K562 (cell line): ENCODE data around the gene SRRT. TPM values are rescaled to one million over a fixed set of nuclear protein-coding genes. Genes with fewer than 3 reads are reported as not detected.

Source experiments
- ATAC-seq: fragments of 200-7000 bp; cut with Tn5 transposase; 3 replicates; pipeline ENCODE4 v1.9.1; 2020; ENCODE audit warnings: moderate library complexity
- BruUV-seq: library from RNA; stranded (reverse); fragments of 400-500 nt; replicated peaks from 2 replicates; lab custom pipeline; 2021; lab: Mats Ljungman, UMichigan
- CTCF ChIA-PET: fragments of 300-600 bp; formaldehyde crosslinking; extraction: SDS; loops from one replicate; lab custom pipeline; 2021; ENCODE audit warnings: low intra/inter-chr PET ratio; lab: Yijun Ruan, JAX
- POLR2A ChIA-PET: fragments of 300-600, 350-650 bp; sonication (Branson Sonifier 250); formaldehyde crosslinking; extraction: SDS; loops from one replicate; lab custom pipeline; 2021; ENCODE audit warnings: antibody characterized with exemption, inconsistent platforms; lab: Yijun Ruan, JAX
- DNase-seq, 4 experiments: peaks; one replicate each; pipeline versions ENCODE4 v3.0.0 to v3.0.0-alpha.2; 2011 to 2018; ENCODE audit warnings: low spot score in 3 of 4, mixed read lengths in 3 of 4; ENCODE audit errors: extremely low read depth in 1 of 4
- FAIRE-seq: peaks from 2 replicates; lab custom pipeline; 2011; peaks lifted over from hg19 to GRCh38; lab: Jason Lieb, UNC
- H2AFZ ChIP-seq: 2 replicates; pipeline ENCODE4 v1.6.0; 2011; ENCODE audit warnings: low read depth, low read length, control low read depth, inconsistent platforms
- H3K27ac ChIP-seq: fragments of 200-600 bp; 3 replicates; pipeline ENCODE4 v1.8.0; 2011; ENCODE audit warnings: low read depth, mild to moderate bottlenecking, control low read depth, inconsistent platforms, low read length, moderate library complexity, mixed read lengths; ENCODE audit errors: extremely low read depth
- H3K27me3 ChIP-seq, 2 experiments: fragments of 300-600 bp in 1 of 2; 2 replicates in 1 of 2; 3 replicates in 1 of 2; pipeline versions ENCODE4 v1.6.0 to v1.8.0; 2011; ENCODE audit warnings: inconsistent platforms in 2 of 2, low read length in 2 of 2, mild to moderate bottlenecking in 1 of 2, mixed read lengths in 1 of 2, moderate library complexity in 1 of 2; ENCODE audit not compliant: control insufficient read depth in 2 of 2, insufficient read depth in 2 of 2
- H3K36me3 ChIP-seq: fragments of 300-600 bp; 3 replicates; pipeline ENCODE4 v1.8.0; 2011; ENCODE audit warnings: mild to moderate bottlenecking, low read length, inconsistent platforms; ENCODE audit not compliant: control insufficient read depth, insufficient read depth
- H3K4me1 ChIP-seq, 2 experiments: fragments of 200-600 bp in 1 of 2; replicated peaks in 1 of 2; 2 replicates in 1 of 2; 3 replicates in 1 of 2; pipeline versions ENCODE4 v1.5.1 to v1.8.0; 2011; ENCODE audit warnings: inconsistent platforms in 2 of 2, low read length in 2 of 2, mild to moderate bottlenecking in 1 of 2, mixed read lengths in 1 of 2, moderate library complexity in 1 of 2; ENCODE audit not compliant: control insufficient read depth in 2 of 2, insufficient read depth in 2 of 2
- H3K4me2 ChIP-seq: 2 replicates; pipeline ENCODE4 v1.6.1; 2011; ENCODE audit warnings: low read length, control low read depth, inconsistent platforms, mixed read lengths; ENCODE audit not compliant: insufficient read depth
- H3K4me3 ChIP-seq: fragments of 200-600 bp; sonication (generic), shearing (Covaris generic); 2 replicates; pipeline ENCODE4 v1.5.1; 2016; ENCODE audit warnings: control low read depth, inconsistent platforms
- H3K79me2 ChIP-seq: fragments of 200-600 bp; 3 replicates; pipeline ENCODE4 v1.8.0; 2011; ENCODE audit warnings: low read length, inconsistent platforms; ENCODE audit not compliant: control insufficient read depth, insufficient read depth
- H3K9ac ChIP-seq, 2 experiments: 2 replicates each; pipeline versions ENCODE4 v1.6.0 to v1.6.1; 2011; ENCODE audit warnings: low read depth in 2 of 2, low read length in 2 of 2, control low read depth in 1 of 2, inconsistent platforms in 1 of 2, mild to moderate bottlenecking in 1 of 2, mixed read lengths in 1 of 2; ENCODE audit not compliant: insufficient read depth in 1 of 2
- H3K9me1 ChIP-seq: one replicate; pipeline ENCODE4 v1.6.0; 2011; ENCODE audit warnings: inconsistent platforms, mild to moderate bottlenecking, low read length, moderate library complexity; ENCODE audit not compliant: control insufficient read depth, insufficient read depth
- H3K9me3 ChIP-seq: replicated peaks from 2 replicates; pipeline ENCODE4 v1.5.1; 2011; ENCODE audit warnings: low read depth, low read length, inconsistent platforms; ENCODE audit not compliant: control insufficient read depth, insufficient read depth
- H4K20me1 ChIP-seq: replicated peaks from 2 replicates; pipeline ENCODE4 v1.6.1; 2011; ENCODE audit warnings: low read length, inconsistent platforms, mixed read lengths; ENCODE audit not compliant: control insufficient read depth, insufficient read depth
- BCOR ChIP-seq: fragments of 450-650 bp; IDR thresholded peaks from 2 replicates; pipeline ENCODE4 v1.6.1; 2016
- CUX1 ChIP-seq: fragments of 200-800 bp; sonication (Bioruptor generic); IDR thresholded peaks from 2 replicates; pipeline ENCODE4 v1.6.1; 2016; ENCODE audit warnings: missing genetic modification characterization, missing compliant biosample characterization
- KDM1A ChIP-seq, 2 experiments: fragments of 450-650 bp; IDR thresholded peaks; 2 replicates each; pipeline ENCODE4 v1.6.1; 2016; ENCODE audit warnings: mild to moderate bottlenecking in 2 of 2
- MYBL2 ChIP-seq, 2 experiments: fragments of 450-650 bp in 1 of 2; sonication (generic) in 1 of 2; formaldehyde crosslinking in 1 of 2; IDR thresholded peaks; 2 replicates each; pipeline versions ENCODE4 v1.6.1 to v1.8.1; 2017 to 2022; ENCODE audit warnings: borderline replicate concordance in 1 of 2, inconsistent platforms in 1 of 2, low read depth in 1 of 2, mild to moderate bottlenecking in 1 of 2, missing genetic modification reagents in 1 of 2, moderate library complexity in 1 of 2
- PTRF ChIP-seq: fragments of 450-650 bp; IDR thresholded peaks from 2 replicates; pipeline ENCODE4 v1.6.1; 2016; ENCODE audit warnings: mild to moderate bottlenecking, missing genetic modification characterization, missing compliant biosample characterization
- ZKSCAN8 ChIP-seq: fragments of 200-800 bp; sonication (Bioruptor generic); IDR thresholded peaks from 2 replicates; pipeline ENCODE4 v1.6.1; 2016; ENCODE audit warnings: missing genetic modification characterization, missing compliant biosample characterization
- ZNF12 ChIP-seq: sonication (generic); formaldehyde crosslinking; IDR thresholded peaks from 2 replicates; pipeline ENCODE4 v1.4.0; 2020; ENCODE audit warnings: mild to moderate bottlenecking, missing genetic modification reagents
- ZNF121 ChIP-seq: sonication (generic); formaldehyde crosslinking; conservative IDR thresholded peaks from 2 replicates; pipeline ENCODE4 v1.8.0; 2022; ENCODE audit warnings: missing genetic modification reagents
- ZNF395 ChIP-seq: fragments of 200-800 bp; sonication (Bioruptor generic); IDR thresholded peaks from 2 replicates; pipeline ENCODE4 v1.6.1; 2017; ENCODE audit warnings: missing genetic modification characterization, missing compliant biosample characterization
- WGBS: fragments of 100-300 bp; shearing (Covaris generic); methylation state at CpG from one replicate; pipeline ENCODE4 v1.1.6; 2016; ENCODE audit warnings: low coverage, mixed read lengths; ENCODE audit not compliant: insufficient coverage; ENCODE audit errors: missing lambda C conversion rate; 5-methylcytosine and 5-hydroxymethylcytosine counted together
- in situ Hi-C: fragments of 300-500 bp; cut with MboI; formaldehyde crosslinking; loops from 4 replicates; pipeline ENCODE4 v1.15.0; 2018; ENCODE audit warnings: inconsistent platforms, mixed read lengths
- intact Hi-C: fragments of 100-400 bp; cut with micrococcal nuclease; formaldehyde crosslinking; loops from 2 replicates; pipeline ENCODE4 v1.14.2; 2022
- polyA plus RNA-seq, 8 experiments: library from polyadenylated mRNA; depleted of rRNA in 4 of 8; stranded (reverse) in 5 of 8; unstranded in 3 of 8; fragments of >200 nt; fragmentation: Nextera tagmentation in 2 of 8; fragmentation: Illumina TruSeq in 1 of 8; extraction: Ambion mirVana in 2 of 8; extraction: Trizol in 1 of 8; gene quantifications; 2 replicates each; pipeline versions ENCODE4 v1.2.1 to v1.2.3, GENCODE V29; 2011 to 2014; ENCODE audit warnings: inconsistent platforms in 1 of 8, missing spikeins in 1 of 8
- total RNA-seq, 7 experiments: library from RNA; depleted of rRNA in 6 of 7; stranded (reverse); fragments of >200 nt in 6 of 7; fragmentation: Illumina TruSeq in 2 of 7; extraction: Trizol in 2 of 7; gene quantifications; 2 replicates each; pipeline versions ENCODE4 v1.2.1 to v1.2.3, GENCODE V29; 2011 to 2021; ENCODE audit warnings: low replicate concordance in 1 of 7

SRRT gene
- total and polyA plus RNA-seq, 9 of the 15 experiments (the other 6 are each of a cell fraction or from before 2014, with no cell fraction given) = 10.3 to 263 (median 84.4) TPM

- Histone ChIP-seq H3K4me3 (peak overlapping the region; percentile 100), H3K4me1 (peaks cover 24 to 53% of the 10 kb centered on the region in 2 experiments; a peak in 4 of 5 replicates), H3K9me1 (no peaks in the 10 kb centered on the region), H4K20me1 (peaks cover 6% of the 10 kb centered on the region; the same call in 1 of the 2 replicates), H3K4me2 (peak overlapping the region; percentile 100), H3K79me2 (peaks cover 58% of the 10 kb centered on the region), H2AFZ (peak overlapping the region; percentile 88; the same call in 1 of the 2 replicates), H3K9ac (peak overlapping the region; percentile 94 to 98)
- FAIRE-seq (no peak), ATAC-seq (no peak), DNase-seq (no peak)
- no TSS peak for BruUV-seq
- POLR2A ChIA-PET = interaction anchor here (0.7 to 6.2 kb wide), 6 partner anchors 14 to 202 kb away, joined by 3 to 144 read pairs (median 4); partner anchors contain the start of genes SLC12A9 and UFSP1
- in situ Hi-C loops = no loop called here
- 79% methylated on average over 10 of the region's 10 CpGs for WGBS
- CTCF ChIA-PET = no interaction called here
- intact Hi-C loops = no loop called here
- TF ChIP-seq ZNF121 (CRISPR knock-in tag) (peak; percentile 94), ZNF395 (0 out of 2 replicates have a peak, but pooled peaks have one; percentile 0), MYBL2 (IDR thresholded peaks at IDR 0.05; ENCODE audit: low read depth) (no peak), MYBL2 (CRISPR knock-in tag; IDR thresholded peaks at IDR 0.05; ENCODE audit: borderline replicate concordance) (no peak), CUX1 (CRISPR knock-in tag) (0 out of 2 replicates have a peak, but pooled peaks have one; percentile 39), KDM1A (IDR thresholded peaks at IDR 0.05) (peak in 1 of 2 experiments; percentile 47; a peak in 1 of 4 replicates), ZKSCAN8 (no peak), ZNF12 (0 out of 2 replicates have a peak, but pooled peaks have one; percentile 5), PTRF (tag) (no peak), BCOR (peak; percentile 64; the same call in 1 of the 2 replicates)
- TF ChIP-seq, all 486 proteins: peak for 6
- H3K27me3 ChIP-seq = no peaks in the 10 kb centered on the region
- peaks cover 88% of the 10 kb centered on the region for H3K36me3 ChIP-seq
- peak overlapping the region; percentile 96 for H3K27ac ChIP-seq
- no peaks in the 10 kb centered on the region for H3K9me3 ChIP-seq
Observed at GRCh38 chr7:100873599-100874299, 1.2 kb upstream of the SRRT start.
